ENCODE data around the gene RACK1. TPM values are rescaled to one million over a fixed set of nuclear protein-coding genes. Genes with fewer than 3 reads are reported as not detected.

The RACK1 gene
- total and polyA plus RNA-seq, 4 donors, result 310 to 2,255 (median 940) TPM

GRCh38 chr5:181248277-181248676, 4.6 kb upstream of the RACK1 start:
- Histone ChIP-seq H3K9me3 (ENCODE audit: control insufficient read depth in 4 of 4, low read length in 3 of 4) (no peaks in the 10 kb centered on the region), H3K36me3 (ENCODE audit: control insufficient read depth in 4 of 4, insufficient read depth in 3 of 4, low read depth in 1 of 4, low read length in 3 of 4) (peaks cover 0 to 5% (median 4%) of the 10 kb centered on the region in 4 donors), H3K4me1 (ENCODE audit: control insufficient read depth in 4 of 4, insufficient read depth in 4 of 4, low read length in 3 of 4) (peaks cover 16 to 44% (median 35%) of the 10 kb centered on the region in 4 donors), H3K27me3 (ENCODE audit: control insufficient read depth in 4 of 4, insufficient read depth in 4 of 4, low read length in 3 of 4) (no peaks in the 10 kb centered on the region), H3K4me3 (ENCODE audit: low read depth in 1 of 3, low read length in 3 of 3) (peak overlapping the region in 2 of 3 donors; percentile 45 to 76), H3K9ac (ENCODE audit: low read depth in 1 of 2, low read length in 2 of 2) (no peak overlapping the region), H3K27ac (ENCODE audit: low read depth in 1 of 2, low read length in 2 of 2) (no peak overlapping the region)
- no peak for DNase-seq (ENCODE audit: low spot score)
- TF ChIP-seq SP1 (IDR thresholded peaks at IDR 0.05) (no peak), GABPA (IDR thresholded peaks at IDR 0.05 in 1 of 2, conservative IDR thresholded peaks at IDR 0.05 in 1 of 2) (no peak), FOXA2 (IDR thresholded peaks at IDR 0.05) (no peak), EGR1 (IDR thresholded peaks at IDR 0.05; ENCODE audit: low read depth in 2 of 2) (no peak), MAX (IDR thresholded peaks at IDR 0.05) (no peak), JUND (IDR thresholded peaks at IDR 0.05) (no peak), YY1 (IDR thresholded peaks at IDR 0.05) (no peak), TAF1 (conservative IDR thresholded peaks at IDR 0.05) (no peak), HNF4G (IDR thresholded peaks at IDR 0.05) (no peak), NR2F2 (IDR thresholded peaks at IDR 0.05) (no peak), CTCF (IDR thresholded peaks at IDR 0.05; ENCODE audit: low read depth, low read length, missing input control) (no peak), FOXA1 (IDR thresholded peaks at IDR 0.05) (no peak), RXRA (IDR thresholded peaks at IDR 0.05) (no peak), ZBTB33 (IDR thresholded peaks at IDR 0.05) (no peak), RAD21 (IDR thresholded peaks at IDR 0.05) (no peak)
- WGBS, result 89% methylated on average over 4 of the region's 4 CpGs

GRCh38 chr5:181246276-181247049, 2.8 kb upstream of the RACK1 start:
- Histone ChIP-seq H3K9me3 (ENCODE audit: control insufficient read depth in 4 of 4, low read length in 3 of 4) (no peaks in the 10 kb centered on the region), H3K9ac (ENCODE audit: low read depth in 1 of 2, low read length in 2 of 2) (peak overlapping the region; percentile 64 to 87), H3K36me3 (ENCODE audit: control insufficient read depth in 4 of 4, insufficient read depth in 3 of 4, low read depth in 1 of 4, low read length in 3 of 4) (peaks cover 3 to 10% (median 7%) of the 10 kb centered on the region in 4 donors), H3K27ac (ENCODE audit: low read depth in 1 of 2, low read length in 2 of 2) (peak overlapping the region; percentile 76 to 96), H3K27me3 (ENCODE audit: control insufficient read depth in 4 of 4, insufficient read depth in 4 of 4, low read length in 3 of 4) (no peaks in the 10 kb centered on the region), H3K4me1 (ENCODE audit: control insufficient read depth in 4 of 4, insufficient read depth in 4 of 4, low read length in 3 of 4) (peaks cover 16 to 58% (median 47%) of the 10 kb centered on the region in 4 donors), H3K4me3 (ENCODE audit: low read depth in 1 of 3, low read length in 3 of 3) (peak overlapping the region; percentile 76 to 94 (median 86))
- peak; percentile 90 for DNase-seq (ENCODE audit: low spot score)
- under 1% methylated on average over 55 of the region's 55 CpGs for WGBS
- TF ChIP-seq HNF4A (conservative IDR thresholded peaks at IDR 0.05) (peak in 1 of 2 donors; percentile 13), JUND (IDR thresholded peaks at IDR 0.05) (no peak), REST (IDR thresholded peaks at IDR 0.05) (no peak), NR2F2 (IDR thresholded peaks at IDR 0.05) (no peak), EGR1 (IDR thresholded peaks at IDR 0.05; ENCODE audit: low read depth in 2 of 2) (peak; percentile 89 to 90), RXRA (IDR thresholded peaks at IDR 0.05) (peak in 1 of 2 donors; percentile 40), FOXA2 (IDR thresholded peaks at IDR 0.05) (no peak), MAX (IDR thresholded peaks at IDR 0.05) (peak; percentile 45), CTCF (IDR thresholded peaks at IDR 0.05; ENCODE audit: low read depth, low read length, missing input control) (no peak), YY1 (IDR thresholded peaks at IDR 0.05) (peak; percentile 74), RAD21 (IDR thresholded peaks at IDR 0.05) (peak in 1 of 2 donors; percentile 4), GABPA (IDR thresholded peaks at IDR 0.05 in 1 of 2, conservative IDR thresholded peaks at IDR 0.05 in 1 of 2) (peak; percentile 64 to 90), ATF3 (IDR thresholded peaks at IDR 0.05) (no peak), SP1 (IDR thresholded peaks at IDR 0.05) (peak; percentile 59), FOXA1 (IDR thresholded peaks at IDR 0.05) (no peak)

All from liver (tissue), 9 donors.